Natural killer cell treated with Interleukin-12 subunit alpha and Interleukin-12 subunit beta and Interleukin-15 and Interleukin-18, amount 100 ng/mL, for 72 hours (primary cell): Measurements from ENCODE around the gene MYBPC3. TPM values are rescaled to one million over a fixed set of nuclear protein-coding genes. Genes with fewer than 3 reads are reported as not detected.

Experiments
- ATAC-seq, 2 donors: fragments of 150-1000 bp; cut with Tn5 transposase in 1 of 2; sonication (Bioruptor Pico), chemical (Tn5 transposase) in 1 of 2; 2 replicates each; pipeline ENCODE4 v1.10.0; 2021
- DNase-seq: peaks from one replicate; pipeline ENCODE4 v3.0.0; 2022; ENCODE audit warnings: low spot score
- H3K27ac Mint-ChIP-seq, 2 donors: 1 replicate in 1 of 2; 2 replicates in 1 of 2; pipeline ENCODE4 v1.8.0; 2022; ENCODE audit warnings: mixed read lengths in 2 of 2, mild to moderate bottlenecking in 1 of 2, moderate library complexity in 1 of 2
- H3K27me3 Mint-ChIP-seq, 2 donors: 1 replicate in 1 of 2; 2 replicates in 1 of 2; pipeline ENCODE4 v1.8.0; 2022; ENCODE audit warnings: mixed read lengths in 2 of 2
- H3K36me3 Mint-ChIP-seq: one replicate; pipeline ENCODE4 v1.8.0; 2022; ENCODE audit warnings: mixed read lengths
- H3K4me1 Mint-ChIP-seq, 2 donors: 1 replicate in 1 of 2; 2 replicates in 1 of 2; pipeline ENCODE4 v1.8.0; 2022; ENCODE audit warnings: low read depth in 2 of 2, mixed read lengths in 2 of 2, mild to moderate bottlenecking in 1 of 2
- H3K4me3 Mint-ChIP-seq: one replicate; pipeline ENCODE4 v1.8.0; 2022; ENCODE audit warnings: mixed read lengths
- H3K9me3 Mint-ChIP-seq: 2 replicates; pipeline ENCODE4 v1.8.0; 2022; ENCODE audit warnings: mixed read lengths
- total RNA-seq, 2 donors: library from RNA; stranded (reverse); gene quantifications; one replicate each; pipeline ENCODE4 v1.2.3, GENCODE V29; 2022

Gene MYBPC3
- total RNA-seq, 2 donors from 2014 or later, result not detected

DNA sequence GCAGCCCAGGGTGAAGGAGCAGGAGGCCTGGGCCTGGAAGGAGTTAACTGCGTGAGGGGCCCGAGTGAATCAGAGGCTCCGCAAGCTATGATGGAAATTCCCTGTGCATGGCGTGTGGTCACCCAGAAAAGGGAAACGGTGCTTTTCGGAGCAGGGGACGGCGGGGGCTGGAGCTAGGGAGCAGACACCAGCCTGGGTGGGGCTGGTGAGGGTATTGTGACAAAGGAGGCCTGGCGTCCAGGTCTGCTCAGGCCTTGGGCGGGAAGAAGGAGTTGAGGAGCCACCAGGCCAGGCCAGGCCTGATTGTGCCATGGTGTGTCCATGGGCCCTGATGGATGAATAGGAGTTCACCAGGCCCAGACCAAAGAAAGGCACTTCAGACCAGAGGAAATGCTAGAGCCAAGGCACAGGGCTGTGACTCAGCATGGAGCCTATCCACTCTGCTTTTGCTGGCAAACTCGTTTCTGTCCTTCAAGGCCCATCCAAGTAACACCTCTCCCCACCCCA lies 38.6 kb upstream of the MYBPC3 start:
- no peak overlapping the region for H3K4me3 Mint-ChIP-seq
- peaks cover 34 to 62% of the 10 kb centered on the region in 2 donors for H3K4me1 Mint-ChIP-seq
- H3K36me3 Mint-ChIP-seq, result no peaks in the 10 kb centered on the region
- DNase-seq (no peak), ATAC-seq (no peak)
- H3K27ac Mint-ChIP-seq, result peak overlapping the region; percentile 54
- H3K9me3 Mint-ChIP-seq, result no peaks in the 10 kb centered on the region
- no peaks in the 10 kb centered on the region for H3K27me3 Mint-ChIP-seq

GRCh38 chr11:47390422-47390760 lies 37.9 kb upstream of the MYBPC3 start:
- Mint-ChIP-seq H3K36me3 (no peaks in the 10 kb centered on the region), H3K27ac (peak overlapping the region; percentile 54 to 85), H3K27me3 (no peaks in the 10 kb centered on the region), H3K4me3 (no peak overlapping the region), H3K4me1 (peaks cover 34 to 58% of the 10 kb centered on the region in 2 donors), H3K9me3 (no peaks in the 10 kb centered on the region)
- ATAC-seq (no peak), DNase-seq (no peak)

- H3K4me1 Mint-ChIP-seq, result peaks cover 34 to 57% of the 10 kb centered on the region in 2 donors
- H3K27me3 Mint-ChIP-seq, result no peaks in the 10 kb centered on the region
- H3K9me3 Mint-ChIP-seq, result no peaks in the 10 kb centered on the region
- no peaks in the 10 kb centered on the region for H3K36me3 Mint-ChIP-seq
- peak; percentile 51 to 56 for ATAC-seq
- peak overlapping the region; percentile 54 to 85 for H3K27ac Mint-ChIP-seq
- no peak for DNase-seq
- H3K4me3 Mint-ChIP-seq, result peak overlapping the region; percentile 56
Measured at GRCh38 chr11:47389577-47390421, 37.3 kb upstream of the MYBPC3 start.

DNA sequence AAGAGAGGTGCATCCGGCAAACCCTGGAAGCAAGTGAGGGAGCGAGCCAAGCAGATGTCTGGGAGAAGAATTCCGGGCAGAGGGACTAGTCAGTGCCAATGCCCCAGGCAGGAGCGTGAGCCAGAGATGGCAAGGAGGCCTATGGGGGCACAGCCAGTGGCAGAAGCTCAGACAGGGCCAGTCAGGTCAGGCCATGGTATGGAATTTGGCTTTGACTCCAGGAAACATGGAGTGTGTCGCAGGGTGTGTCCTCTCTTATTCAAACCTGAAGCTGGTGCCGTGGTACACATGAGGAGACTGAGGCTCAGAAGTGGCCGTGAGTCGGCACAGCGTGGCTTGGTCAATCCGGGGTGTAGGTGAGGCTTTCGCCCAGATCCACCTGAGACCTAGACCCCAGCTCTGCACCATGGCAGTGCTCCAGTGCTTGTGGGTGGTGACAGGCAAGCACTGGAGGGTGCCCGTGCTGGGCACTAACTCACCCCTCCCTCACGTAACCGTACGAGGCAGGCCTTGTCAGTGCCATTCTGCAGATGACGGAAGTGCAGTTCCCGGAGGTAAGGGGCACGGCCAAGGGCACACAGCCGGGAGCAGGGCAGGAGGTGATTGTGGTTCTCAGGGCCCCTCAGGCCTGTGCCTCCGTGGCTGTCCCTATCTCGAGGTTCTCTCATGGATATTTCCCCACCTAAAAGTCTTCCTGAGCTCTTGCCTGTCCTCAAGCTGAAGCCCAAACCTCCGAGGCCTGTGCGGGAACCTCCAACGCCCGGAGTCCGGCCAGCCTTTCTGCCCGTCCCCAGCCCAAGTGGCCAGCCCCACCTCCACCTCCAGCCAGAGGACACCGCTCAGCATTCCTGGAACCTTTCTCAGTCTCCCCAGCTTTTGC lies 36.4 kb upstream of the MYBPC3 start:
- DNase-seq (no peak), ATAC-seq (no peak)
- Mint-ChIP-seq H3K27ac (peak overlapping the region; percentile 54 to 85), H3K36me3 (no peaks in the 10 kb centered on the region), H3K27me3 (no peaks in the 10 kb centered on the region), H3K4me1 (peaks cover 34 to 52% of the 10 kb centered on the region in 2 donors), H3K9me3 (no peaks in the 10 kb centered on the region), H3K4me3 (peak overlapping the region; percentile 56)

DNA sequence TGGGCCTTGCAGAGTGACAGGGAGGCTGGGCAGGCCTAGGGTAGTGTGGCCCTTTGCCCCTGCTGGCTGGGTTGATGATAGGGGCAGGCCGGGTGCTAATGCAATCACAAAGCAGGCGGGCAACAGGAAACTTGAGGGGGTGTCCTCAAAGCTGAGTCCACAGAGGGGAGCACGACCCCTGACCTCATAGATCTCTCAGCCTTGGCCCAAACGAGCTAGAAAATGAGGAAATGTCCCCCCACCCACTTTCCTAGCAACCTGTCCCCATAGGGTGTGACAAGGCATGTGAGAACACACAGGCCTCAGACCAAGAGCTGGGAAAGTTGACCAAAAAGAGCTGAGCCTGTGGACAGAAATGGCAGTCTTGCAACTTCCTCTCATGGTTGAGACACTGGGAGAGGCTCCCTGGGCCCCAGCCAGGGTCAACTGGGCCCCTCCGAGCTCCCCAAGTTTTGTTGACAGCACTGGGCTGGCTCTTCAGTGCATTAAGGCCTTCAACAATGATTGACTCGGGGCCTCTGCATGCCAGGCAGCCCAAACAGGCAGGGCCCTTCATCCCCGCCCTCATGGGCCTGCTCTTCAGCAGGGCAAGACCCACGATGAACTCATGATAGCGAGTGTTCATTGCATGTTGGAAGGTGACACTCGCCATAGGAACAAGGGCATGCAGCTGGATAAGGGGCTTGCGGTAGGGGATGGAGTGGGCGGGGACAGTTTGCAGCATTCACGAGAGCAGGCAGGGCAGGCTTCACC lies 35.6 kb upstream of the MYBPC3 start:
- DNase-seq, result no peak
- H3K4me3 Mint-ChIP-seq, result no peak overlapping the region

GRCh38 chr11:47384498-47384897 lies 32.0 kb upstream of the MYBPC3 start:
- Mint-ChIP-seq H3K27ac (no peak overlapping the region), H3K9me3 (no peaks in the 10 kb centered on the region), H3K36me3 (no peaks in the 10 kb centered on the region), H3K4me3 (no peak overlapping the region), H3K4me1 (peaks cover 14 to 19% of the 10 kb centered on the region in 2 donors), H3K27me3 (no peaks in the 10 kb centered on the region)
- DNase-seq, result no peak
- no peak for ATAC-seq

More for the DNA sequence above, 35.6 kb upstream of the MYBPC3 start:
- no peaks in the 10 kb centered on the region for H3K36me3 Mint-ChIP-seq
- H3K27me3 Mint-ChIP-seq, result no peaks in the 10 kb centered on the region
- no peaks in the 10 kb centered on the region for H3K9me3 Mint-ChIP-seq
- ATAC-seq, result peak; percentile 32 to 43
- no peak overlapping the region for H3K27ac Mint-ChIP-seq
- H3K4me1 Mint-ChIP-seq, result peaks cover 34 to 46% of the 10 kb centered on the region in 2 donors

GRCh38 chr11:47383071-47383470 lies 30.6 kb upstream of the MYBPC3 start:
- DNase-seq, result no peak
- Mint-ChIP-seq H3K27me3 (no peaks in the 10 kb centered on the region), H3K4me3 (no peak overlapping the region), H3K27ac (peak overlapping the region in 1 of 2 donors; percentile 60), H3K36me3 (no peaks in the 10 kb centered on the region), H3K4me1 (peaks cover 4 to 8% of the 10 kb centered on the region in 2 donors), H3K9me3 (no peaks in the 10 kb centered on the region)
- ATAC-seq, result no peak

DNA sequence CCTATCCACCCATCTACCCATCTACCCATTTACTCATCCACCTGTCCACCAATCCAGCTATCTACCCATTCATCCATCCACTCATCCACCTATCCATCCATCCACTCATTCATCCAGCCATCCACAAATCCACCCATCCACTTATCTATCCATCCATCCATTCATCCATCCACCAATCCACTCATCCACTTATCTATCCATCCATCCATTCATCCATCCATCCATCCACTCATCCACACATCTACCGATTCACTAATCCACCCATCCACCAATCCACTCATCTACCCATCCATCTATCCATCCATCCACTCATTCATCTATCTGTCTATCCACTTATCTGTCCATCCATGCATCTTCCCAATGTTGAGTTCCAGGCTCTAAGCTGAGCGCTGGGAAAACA lies 27.6 kb upstream of the MYBPC3 start:
- Mint-ChIP-seq H3K36me3 (no peaks in the 10 kb centered on the region), H3K4me1 (peaks cover 5 to 6% of the 10 kb centered on the region in 2 donors), H3K27me3 (no peaks in the 10 kb centered on the region)

DNA sequence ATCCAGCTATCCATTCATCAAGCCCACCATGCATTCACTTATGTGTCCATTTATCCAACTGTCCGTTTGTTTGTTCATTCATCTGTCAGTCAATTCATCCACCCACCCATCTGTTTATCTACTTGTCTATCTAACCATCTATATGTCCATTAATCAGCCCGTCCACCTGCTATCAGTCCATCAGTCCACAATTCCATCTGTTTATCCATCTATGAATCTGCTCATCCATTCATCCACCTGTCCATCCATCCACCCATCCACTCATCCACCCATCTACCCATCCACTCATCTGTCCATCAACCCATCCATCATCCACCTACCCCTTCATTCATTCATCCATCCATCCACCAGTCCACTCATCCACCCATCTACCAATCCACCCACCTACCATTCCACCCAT lies 26.8 kb upstream of the MYBPC3 start:
- ATAC-seq (no peak), DNase-seq (no peak)
- Mint-ChIP-seq H3K27me3 (no peaks in the 10 kb centered on the region), H3K27ac (no peak overlapping the region), H3K36me3 (no peaks in the 10 kb centered on the region), H3K4me3 (no peak overlapping the region), H3K4me1 (peaks cover 9 to 10% of the 10 kb centered on the region in 2 donors), H3K9me3 (no peaks in the 10 kb centered on the region)

More for the DNA sequence above, 27.6 kb upstream of the MYBPC3 start:
- H3K9me3 Mint-ChIP-seq, result no peaks in the 10 kb centered on the region
- no peak overlapping the region for H3K27ac Mint-ChIP-seq
- no peak overlapping the region for H3K4me3 Mint-ChIP-seq
- DNase-seq (no peak), ATAC-seq (no peak)

DNA sequence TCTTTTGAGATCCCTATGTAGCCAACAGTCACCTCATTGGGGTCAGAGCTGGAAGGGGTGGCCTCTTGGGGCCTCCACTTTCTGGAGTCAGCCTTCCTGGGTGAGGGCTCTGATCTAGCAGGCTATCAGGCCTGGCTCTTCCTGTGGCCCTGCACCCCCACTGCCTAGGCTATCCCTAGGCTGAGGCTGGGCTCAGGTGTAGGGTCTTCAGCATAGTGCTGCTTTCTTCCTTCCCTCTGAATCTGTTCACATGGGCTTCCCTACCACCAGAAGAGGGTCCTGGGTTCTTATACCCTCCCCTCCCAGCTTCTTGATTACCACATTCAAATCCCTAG lies 26.3 kb upstream of the MYBPC3 start:
- Mint-ChIP-seq H3K9me3 (no peaks in the 10 kb centered on the region), H3K27me3 (no peaks in the 10 kb centered on the region), H3K27ac (no peak overlapping the region), H3K4me1 (peaks cover 10 to 15% of the 10 kb centered on the region in 2 donors), H3K36me3 (no peaks in the 10 kb centered on the region), H3K4me3 (no peak overlapping the region)
- ATAC-seq (no peak), DNase-seq (no peak)

GRCh38 chr11:47378010-47378835 lies 25.7 kb upstream of the MYBPC3 start, which contains the start of gene SPI1:
SPI1 (minus strand) TSS chr11:47378547; CDS start chr11:47378353, 194 bp downstream.
- DNase-seq, result no peak

GRCh38 chr11:47377571-47378009 lies 25.1 kb upstream of the MYBPC3 start:
- Mint-ChIP-seq H3K4me3 (peak overlapping the region; percentile 45), H3K27ac (peak overlapping the region; percentile 34 to 45), H3K9me3 (no peaks in the 10 kb centered on the region), H3K27me3 (no peaks in the 10 kb centered on the region), H3K4me1 (peaks cover 10 to 15% of the 10 kb centered on the region in 2 donors), H3K36me3 (no peaks in the 10 kb centered on the region)
- ATAC-seq, result no peak
- DNase-seq, result no peak

More at GRCh38 chr11:47378010-47378835, 25.7 kb upstream of the MYBPC3 start, which contains the start of gene SPI1:
- peak; percentile 50 to 54 for ATAC-seq
- peaks cover 10 to 15% of the 10 kb centered on the region in 2 donors for H3K4me1 Mint-ChIP-seq
- no peaks in the 10 kb centered on the region for H3K36me3 Mint-ChIP-seq
- no peaks in the 10 kb centered on the region for H3K27me3 Mint-ChIP-seq
- H3K4me3 Mint-ChIP-seq, result peak within 1 kb of the TSS; percentile 45
- peak within 1 kb of the TSS; percentile 34 to 45 for H3K27ac Mint-ChIP-seq
- H3K9me3 Mint-ChIP-seq, result no peaks in the 10 kb centered on the region
